Nephron (organoid): ENCODE results near the gene ALKBH4.

Experiments
- H3K27ac Mint-ChIP-seq, 3 experiments: 2 replicates each; pipeline ENCODE4 v1.8.0; 2020; ENCODE audit warnings: mixed read lengths in 3 of 3, mild to moderate bottlenecking in 2 of 3, moderate library complexity in 1 of 3
- H3K27me3 Mint-ChIP-seq: 2 replicates; pipeline ENCODE4 v1.8.0; 2021; ENCODE audit warnings: low read depth, mild to moderate bottlenecking, moderate library complexity, mixed read lengths
- H3K36me3 Mint-ChIP-seq: 2 replicates; pipeline ENCODE4 v1.8.0; 2020; ENCODE audit warnings: low read depth, mixed read lengths
- H3K4me1 Mint-ChIP-seq: 2 replicates; pipeline ENCODE4 v1.8.0; 2020; ENCODE audit warnings: mixed read lengths
- H3K4me3 Mint-ChIP-seq, 3 experiments: 2 replicates each; pipeline ENCODE4 v1.8.0; 2020; ENCODE audit warnings: mild to moderate bottlenecking in 3 of 3, mixed read lengths in 3 of 3, moderate library complexity in 2 of 3
- H3K9me3 Mint-ChIP-seq: 2 replicates; pipeline ENCODE4 v1.8.0; 2020; ENCODE audit warnings: mixed read lengths
- TF ChIP-seq, protein P1 (sequence below), 3 experiments: fragments of 200-600 bp; sonication (generic); IDR thresholded peaks; one replicate each; pipeline ENCODE4 v1.5.0; 2021; ENCODE audit warnings: antibody characterized with exemption in 3 of 3; ENCODE audit not compliant: unreplicated experiment in 3 of 3

The ALKBH4 gene

GRCh38 chr7:102453319-102453718, 11.3 kb downstream of the ALKBH4 start:
- Mint-ChIP-seq H3K4me3 (no peak overlapping the region), H3K4me1 (no peaks in the 10 kb centered on the region), H3K27ac (no peak overlapping the region), H3K36me3 (peaks cover 16% of the 10 kb centered on the region), H3K9me3 (no peaks in the 10 kb centered on the region), H3K27me3 (no peaks in the 10 kb centered on the region)
- TF ChIP-seq, protein P1, sequence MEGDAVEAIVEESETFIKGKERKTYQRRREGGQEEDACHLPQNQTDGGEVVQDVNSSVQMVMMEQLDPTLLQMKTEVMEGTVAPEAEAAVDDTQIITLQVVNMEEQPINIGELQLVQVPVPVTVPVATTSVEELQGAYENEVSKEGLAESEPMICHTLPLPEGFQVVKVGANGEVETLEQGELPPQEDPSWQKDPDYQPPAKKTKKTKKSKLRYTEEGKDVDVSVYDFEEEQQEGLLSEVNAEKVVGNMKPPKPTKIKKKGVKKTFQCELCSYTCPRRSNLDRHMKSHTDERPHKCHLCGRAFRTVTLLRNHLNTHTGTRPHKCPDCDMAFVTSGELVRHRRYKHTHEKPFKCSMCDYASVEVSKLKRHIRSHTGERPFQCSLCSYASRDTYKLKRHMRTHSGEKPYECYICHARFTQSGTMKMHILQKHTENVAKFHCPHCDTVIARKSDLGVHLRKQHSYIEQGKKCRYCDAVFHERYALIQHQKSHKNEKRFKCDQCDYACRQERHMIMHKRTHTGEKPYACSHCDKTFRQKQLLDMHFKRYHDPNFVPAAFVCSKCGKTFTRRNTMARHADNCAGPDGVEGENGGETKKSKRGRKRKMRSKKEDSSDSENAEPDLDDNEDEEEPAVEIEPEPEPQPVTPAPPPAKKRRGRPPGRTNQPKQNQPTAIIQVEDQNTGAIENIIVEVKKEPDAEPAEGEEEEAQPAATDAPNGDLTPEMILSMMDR (IDR thresholded peaks at IDR 0.05; ENCODE audit: unreplicated experiment in 3 of 3), result no peak

GRCh38 chr7:102452451-102452850, 12.2 kb downstream of the ALKBH4 start:
- Mint-ChIP-seq H3K27ac (no peak overlapping the region), H3K27me3 (no peaks in the 10 kb centered on the region), H3K4me1 (no peaks in the 10 kb centered on the region), H3K4me3 (no peak overlapping the region), H3K9me3 (no peaks in the 10 kb centered on the region), H3K36me3 (peaks cover 10% of the 10 kb centered on the region)
- TF ChIP-seq, protein P1 (IDR thresholded peaks at IDR 0.05; ENCODE audit: unreplicated experiment in 3 of 3), result no peak

DNA sequence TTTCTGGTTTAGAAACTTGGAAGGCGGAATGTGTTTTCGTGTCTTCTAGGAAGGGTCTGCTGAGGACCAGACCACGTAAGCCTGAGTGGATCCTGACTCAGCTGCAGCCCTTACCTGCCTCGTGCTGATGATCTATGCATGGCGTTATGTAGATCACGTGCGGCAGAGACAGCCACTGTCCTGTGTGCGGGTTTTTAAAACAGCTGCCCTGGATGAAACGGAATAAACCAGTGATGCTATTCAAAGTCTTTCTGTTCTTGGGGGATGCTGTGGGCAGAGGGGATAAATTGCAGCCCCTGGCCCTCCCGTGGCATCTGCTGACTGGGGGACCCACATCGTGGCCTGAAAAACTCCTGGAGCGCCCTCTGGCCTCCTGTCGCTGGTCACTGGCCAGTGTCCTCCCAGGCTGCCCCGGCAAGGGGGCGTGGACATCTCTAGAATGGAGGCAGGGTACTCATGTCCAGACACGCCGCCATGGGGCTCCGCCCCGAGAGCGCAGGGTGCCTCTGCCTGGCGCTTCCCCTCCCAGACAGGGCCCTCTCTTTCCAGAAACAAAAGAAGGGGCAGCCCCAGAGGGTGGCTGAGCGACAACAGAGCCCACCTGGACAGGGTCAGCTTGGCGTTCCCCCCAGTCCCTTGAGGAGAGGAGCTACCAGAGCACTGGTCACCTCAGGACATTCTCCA, 13.2 kb downstream of the ALKBH4 start:
- Mint-ChIP-seq H3K4me3 (no peak overlapping the region), H3K9me3 (no peaks in the 10 kb centered on the region), H3K36me3 (peaks cover 5% of the 10 kb centered on the region), H3K27ac (no peak overlapping the region), H3K27me3 (no peaks in the 10 kb centered on the region), H3K4me1 (no peaks in the 10 kb centered on the region)
- TF ChIP-seq, protein P1 (IDR thresholded peaks at IDR 0.05; ENCODE audit: unreplicated experiment in 3 of 3), result no peak

GRCh38 chr7:102450242-102450641, 14.4 kb downstream of the ALKBH4 start:
- TF ChIP-seq, protein P1 (IDR thresholded peaks at IDR 0.05; ENCODE audit: unreplicated experiment in 3 of 3), result no peak
- H3K4me1 Mint-ChIP-seq, result no peaks in the 10 kb centered on the region
- no peak overlapping the region for H3K4me3 Mint-ChIP-seq
- no peaks in the 10 kb centered on the region for H3K27me3 Mint-ChIP-seq
- H3K9me3 Mint-ChIP-seq, result no peaks in the 10 kb centered on the region
- H3K36me3 Mint-ChIP-seq, result peaks cover 3% of the 10 kb centered on the region
- H3K27ac Mint-ChIP-seq, result no peak overlapping the region

DNA sequence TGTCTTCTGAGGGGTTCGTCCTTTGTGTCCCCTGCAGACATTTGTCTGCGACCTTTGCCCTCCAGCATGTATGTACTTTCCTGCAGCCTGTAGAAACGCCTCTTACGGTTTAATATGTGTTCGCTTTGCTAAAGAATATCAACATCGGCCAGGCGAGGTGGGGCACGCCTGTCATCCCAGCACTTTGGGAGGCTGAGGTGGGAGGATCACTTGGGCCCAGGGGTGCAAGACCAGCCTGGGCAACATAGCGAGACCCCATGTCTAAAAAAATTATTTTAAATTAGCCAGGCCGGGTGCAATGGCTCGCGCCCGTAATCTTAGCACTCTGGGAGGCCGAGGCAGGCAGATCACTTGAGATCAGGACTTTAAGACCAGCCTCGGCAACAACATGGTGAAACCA, 15.5 kb downstream of the ALKBH4 start:
- peaks cover 7% of the 10 kb centered on the region for H3K36me3 Mint-ChIP-seq
- H3K27ac Mint-ChIP-seq, result no peak overlapping the region
- H3K4me1 Mint-ChIP-seq, result no peaks in the 10 kb centered on the region
- no peaks in the 10 kb centered on the region for H3K9me3 Mint-ChIP-seq
- H3K27me3 Mint-ChIP-seq, result no peaks in the 10 kb centered on the region
- TF ChIP-seq, protein P1 (IDR thresholded peaks at IDR 0.05; ENCODE audit: unreplicated experiment in 3 of 3), result no peak
- H3K4me3 Mint-ChIP-seq, result no peak overlapping the region

DNA sequence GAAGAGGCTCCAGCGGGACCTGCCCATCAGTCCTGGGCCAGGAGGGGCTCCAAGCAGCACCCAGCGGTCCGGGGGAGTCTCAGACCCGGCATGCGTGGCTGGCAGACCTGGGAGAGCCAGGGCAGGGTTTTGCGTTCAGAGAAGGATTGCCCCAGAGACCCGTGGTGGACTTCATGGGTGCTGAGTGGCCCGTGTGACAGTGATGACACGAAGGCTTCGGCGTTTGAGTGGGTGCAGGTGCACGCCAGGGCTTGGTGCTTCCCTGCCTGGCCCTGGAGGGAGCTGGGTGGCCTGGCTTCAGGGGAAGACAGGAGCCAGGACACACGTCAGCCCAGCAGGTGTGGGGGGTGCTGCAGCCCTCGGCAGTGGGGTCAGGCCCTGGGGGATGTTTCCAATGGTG, 17.4 kb downstream of the ALKBH4 start:
- H3K4me3 Mint-ChIP-seq, result no peak overlapping the region
- no peaks in the 10 kb centered on the region for H3K27me3 Mint-ChIP-seq
- peaks cover 7% of the 10 kb centered on the region for H3K36me3 Mint-ChIP-seq
- H3K9me3 Mint-ChIP-seq, result no peaks in the 10 kb centered on the region
- TF ChIP-seq, protein P1 (IDR thresholded peaks at IDR 0.05; ENCODE audit: unreplicated experiment in 3 of 3), result no peak
- H3K27ac Mint-ChIP-seq, result no peak overlapping the region
- no peaks in the 10 kb centered on the region for H3K4me1 Mint-ChIP-seq
